ENCODE results near the gene TPPP2.

DNA sequence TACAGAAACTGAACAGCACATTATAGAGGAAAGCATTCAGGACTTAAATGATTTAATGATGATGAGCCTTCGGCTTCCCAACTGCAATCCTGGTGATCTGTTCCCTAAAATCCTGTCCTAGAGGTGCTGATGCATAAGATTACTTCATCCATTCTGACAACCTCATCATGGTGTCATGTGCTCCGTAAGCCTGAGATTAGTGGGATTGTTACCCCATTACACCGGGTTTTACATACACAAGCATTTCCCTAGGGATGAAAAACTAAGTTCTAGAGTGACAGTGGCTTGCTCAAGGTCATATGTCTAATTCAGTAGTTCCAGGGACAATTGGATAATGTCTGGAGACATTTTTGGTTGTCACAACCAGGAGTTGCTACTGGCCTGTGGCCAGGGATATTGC is 7.1 kb downstream of the TPPP2 start:
- TF ChIP-seq, protein P1, sequence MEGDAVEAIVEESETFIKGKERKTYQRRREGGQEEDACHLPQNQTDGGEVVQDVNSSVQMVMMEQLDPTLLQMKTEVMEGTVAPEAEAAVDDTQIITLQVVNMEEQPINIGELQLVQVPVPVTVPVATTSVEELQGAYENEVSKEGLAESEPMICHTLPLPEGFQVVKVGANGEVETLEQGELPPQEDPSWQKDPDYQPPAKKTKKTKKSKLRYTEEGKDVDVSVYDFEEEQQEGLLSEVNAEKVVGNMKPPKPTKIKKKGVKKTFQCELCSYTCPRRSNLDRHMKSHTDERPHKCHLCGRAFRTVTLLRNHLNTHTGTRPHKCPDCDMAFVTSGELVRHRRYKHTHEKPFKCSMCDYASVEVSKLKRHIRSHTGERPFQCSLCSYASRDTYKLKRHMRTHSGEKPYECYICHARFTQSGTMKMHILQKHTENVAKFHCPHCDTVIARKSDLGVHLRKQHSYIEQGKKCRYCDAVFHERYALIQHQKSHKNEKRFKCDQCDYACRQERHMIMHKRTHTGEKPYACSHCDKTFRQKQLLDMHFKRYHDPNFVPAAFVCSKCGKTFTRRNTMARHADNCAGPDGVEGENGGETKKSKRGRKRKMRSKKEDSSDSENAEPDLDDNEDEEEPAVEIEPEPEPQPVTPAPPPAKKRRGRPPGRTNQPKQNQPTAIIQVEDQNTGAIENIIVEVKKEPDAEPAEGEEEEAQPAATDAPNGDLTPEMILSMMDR (IDR thresholded peaks at IDR 0.05), result no peak
- no peak for TF ChIP-seq POLR2A (IDR thresholded peaks at IDR 0.05)
